SU-DHL-6 (cell line): Measurements from ENCODE around the gene PHGDH.

ENCODE experiments used
- H2AFZ ChIP-seq: fragments of 200-600 bp; sonication (generic); 2 replicates; pipeline ENCODE4 v1.6.1; 2014; ENCODE audit warnings: low read depth, mild to moderate bottlenecking, moderate library complexity, mixed read lengths, antibody characterized with exemption, low read length; ENCODE audit not compliant: severe bottlenecking
- H3F3A ChIP-seq: fragments of 200-600 bp; shearing (Covaris generic); 2 replicates; pipeline ENCODE4 v1.6.0; 2016; ENCODE audit warnings: antibody characterized with exemption, mild to moderate bottlenecking; ENCODE audit not compliant: insufficient read depth
- H3K27ac ChIP-seq: fragments of 200-600 bp; sonication (generic); 2 replicates; pipeline ENCODE4 v1.5.1; 2016; ENCODE audit warnings: low read depth, mild to moderate bottlenecking, low read length, moderate library complexity, mixed read lengths
- H3K27me3 ChIP-seq: fragments of 200-600 bp; sonication (generic), shearing (Covaris generic); 2 replicates; pipeline ENCODE4 v1.6.0; 2014; ENCODE audit warnings: mild to moderate bottlenecking, low read length
- H3K36me3 ChIP-seq: fragments of 200-600 bp; sonication (generic); 2 replicates; pipeline ENCODE4 v1.6.1; 2014; ENCODE audit warnings: mild to moderate bottlenecking, low read length, mixed read lengths
- H3K4me2 ChIP-seq: fragments of 300-600, 200-600 bp; shearing (Covaris generic), sonication (generic); 2 replicates; pipeline ENCODE4 v1.6.0; 2014; ENCODE audit warnings: low read length, low read depth, mild to moderate bottlenecking; ENCODE audit not compliant: poor library complexity, severe bottlenecking
- H3K4me3 ChIP-seq: fragments of 200-600 bp; sonication (generic); 2 replicates; pipeline ENCODE4 v1.5.1; 2014; ENCODE audit warnings: antibody characterized with exemption, low read length, mild to moderate bottlenecking, mixed read lengths; ENCODE audit not compliant: insufficient read depth, poor library complexity, severe bottlenecking
- H3K79me2 ChIP-seq: fragments of 200-600 bp; sonication (generic); 2 replicates; pipeline ENCODE4 v1.6.1; 2014; ENCODE audit warnings: mild to moderate bottlenecking, low read length, moderate library complexity; ENCODE audit not compliant: insufficient read depth
- H3K9ac ChIP-seq: fragments of 200-600 bp; sonication (generic); 2 replicates; pipeline ENCODE4 v1.7.0; 2014; ENCODE audit warnings: mild to moderate bottlenecking, low read length
- H3K9me2 ChIP-seq: fragments of 200-600 bp; sonication (generic); replicated peaks from 2 replicates; pipeline ENCODE4 v1.6.1; 2014; ENCODE audit warnings: low read length; ENCODE audit not compliant: insufficient read depth
- H3K9me3 ChIP-seq: fragments of 200-600 bp; sonication (generic); 2 replicates; pipeline ENCODE4 v1.6.1; 2014; ENCODE audit warnings: low read length, mixed read lengths; ENCODE audit not compliant: insufficient read depth
- H4K20me1 ChIP-seq: fragments of 200-600 bp; sonication (generic); 2 replicates; pipeline ENCODE4 v1.6.1; 2014; ENCODE audit warnings: low read depth, mild to moderate bottlenecking, antibody characterized with exemption, low read length, moderate library complexity, mixed read lengths
- EZH2phosphoT487 ChIP-seq: fragments of 200-600 bp; sonication (generic), shearing (Covaris generic); conservative IDR thresholded peaks from 2 replicates; pipeline ENCODE4 v1.6.1; 2018; ENCODE audit warnings: mild to moderate bottlenecking, antibody characterized with exemption, low read length, moderate library complexity, mixed read lengths
- TF ChIP-seq, protein P1 (sequence below): fragments of 200-600 bp; sonication (generic); IDR thresholded peaks from one replicate; pipeline ENCODE4 v1.5.1; 2017; ENCODE audit warnings: antibody characterized with exemption, mild to moderate bottlenecking, low read length, moderate library complexity; ENCODE audit not compliant: insufficient read depth, poor library complexity, severe bottlenecking

The PHGDH gene

GRCh38 chr1:119739150-119739549 lies 27.4 kb downstream of the PHGDH start:
- H3K4me2 ChIP-seq, result no peak overlapping the region
- H3K79me2 ChIP-seq, result no peaks in the 10 kb centered on the region
- H3K36me3 ChIP-seq, result peaks cover 3% of the 10 kb centered on the region; the same call in 1 of the 2 replicates
- H3K9me2 ChIP-seq, result no peaks in the 10 kb centered on the region
- no peak overlapping the region for H3K27ac ChIP-seq
- H3K9me3 ChIP-seq, result no peaks in the 10 kb centered on the region
- no peak for TF ChIP-seq EZH2phosphoT487
- TF ChIP-seq, protein P1, sequence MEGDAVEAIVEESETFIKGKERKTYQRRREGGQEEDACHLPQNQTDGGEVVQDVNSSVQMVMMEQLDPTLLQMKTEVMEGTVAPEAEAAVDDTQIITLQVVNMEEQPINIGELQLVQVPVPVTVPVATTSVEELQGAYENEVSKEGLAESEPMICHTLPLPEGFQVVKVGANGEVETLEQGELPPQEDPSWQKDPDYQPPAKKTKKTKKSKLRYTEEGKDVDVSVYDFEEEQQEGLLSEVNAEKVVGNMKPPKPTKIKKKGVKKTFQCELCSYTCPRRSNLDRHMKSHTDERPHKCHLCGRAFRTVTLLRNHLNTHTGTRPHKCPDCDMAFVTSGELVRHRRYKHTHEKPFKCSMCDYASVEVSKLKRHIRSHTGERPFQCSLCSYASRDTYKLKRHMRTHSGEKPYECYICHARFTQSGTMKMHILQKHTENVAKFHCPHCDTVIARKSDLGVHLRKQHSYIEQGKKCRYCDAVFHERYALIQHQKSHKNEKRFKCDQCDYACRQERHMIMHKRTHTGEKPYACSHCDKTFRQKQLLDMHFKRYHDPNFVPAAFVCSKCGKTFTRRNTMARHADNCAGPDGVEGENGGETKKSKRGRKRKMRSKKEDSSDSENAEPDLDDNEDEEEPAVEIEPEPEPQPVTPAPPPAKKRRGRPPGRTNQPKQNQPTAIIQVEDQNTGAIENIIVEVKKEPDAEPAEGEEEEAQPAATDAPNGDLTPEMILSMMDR, result no peak
- H3K27me3 ChIP-seq, result no peaks in the 10 kb centered on the region
- H4K20me1 ChIP-seq, result no peaks in the 10 kb centered on the region
- 0 out of 2 replicates have a peak, but pooled peaks cover 6% of the 10 kb centered on the region for H3F3A ChIP-seq
- no peak overlapping the region for H2AFZ ChIP-seq
- no peak overlapping the region for H3K4me3 ChIP-seq
- H3K9ac ChIP-seq, result no peak overlapping the region

DNA sequence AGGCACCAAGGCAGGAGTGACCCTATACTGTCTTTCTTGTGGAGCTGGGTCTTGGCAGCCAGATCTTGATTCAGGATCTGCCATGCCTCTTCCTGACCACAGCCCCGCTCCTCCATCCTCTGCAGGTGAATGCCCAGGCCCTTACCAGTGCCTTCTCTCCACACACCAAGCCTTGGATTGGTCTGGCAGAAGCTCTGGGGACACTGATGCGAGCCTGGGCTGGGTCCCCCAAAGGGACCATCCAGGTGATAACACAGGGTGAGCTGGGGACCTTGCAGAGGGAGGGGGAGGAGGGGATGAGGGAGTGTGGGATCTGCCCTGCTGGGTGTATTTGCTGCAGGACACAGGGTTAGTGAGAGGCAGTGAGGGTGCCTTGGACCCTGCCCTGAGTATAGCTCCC lies 28.5 kb downstream of the PHGDH start:
- Histone ChIP-seq H3K27me3 (no peaks in the 10 kb centered on the region), H3F3A (0 out of 2 replicates have a peak, but pooled peaks cover 8% of the 10 kb centered on the region), H3K9ac (no peak overlapping the region), H4K20me1 (no peaks in the 10 kb centered on the region), H3K9me2 (no peaks in the 10 kb centered on the region), H3K27ac (no peak overlapping the region), H3K36me3 (peaks cover 3% of the 10 kb centered on the region; the same call in 1 of the 2 replicates), H3K9me3 (no peaks in the 10 kb centered on the region), H3K4me3 (no peak overlapping the region), H3K4me2 (no peak overlapping the region), H2AFZ (no peak overlapping the region), H3K79me2 (no peaks in the 10 kb centered on the region)
- TF ChIP-seq, protein P1, result no peak
- no peak for TF ChIP-seq EZH2phosphoT487

DNA sequence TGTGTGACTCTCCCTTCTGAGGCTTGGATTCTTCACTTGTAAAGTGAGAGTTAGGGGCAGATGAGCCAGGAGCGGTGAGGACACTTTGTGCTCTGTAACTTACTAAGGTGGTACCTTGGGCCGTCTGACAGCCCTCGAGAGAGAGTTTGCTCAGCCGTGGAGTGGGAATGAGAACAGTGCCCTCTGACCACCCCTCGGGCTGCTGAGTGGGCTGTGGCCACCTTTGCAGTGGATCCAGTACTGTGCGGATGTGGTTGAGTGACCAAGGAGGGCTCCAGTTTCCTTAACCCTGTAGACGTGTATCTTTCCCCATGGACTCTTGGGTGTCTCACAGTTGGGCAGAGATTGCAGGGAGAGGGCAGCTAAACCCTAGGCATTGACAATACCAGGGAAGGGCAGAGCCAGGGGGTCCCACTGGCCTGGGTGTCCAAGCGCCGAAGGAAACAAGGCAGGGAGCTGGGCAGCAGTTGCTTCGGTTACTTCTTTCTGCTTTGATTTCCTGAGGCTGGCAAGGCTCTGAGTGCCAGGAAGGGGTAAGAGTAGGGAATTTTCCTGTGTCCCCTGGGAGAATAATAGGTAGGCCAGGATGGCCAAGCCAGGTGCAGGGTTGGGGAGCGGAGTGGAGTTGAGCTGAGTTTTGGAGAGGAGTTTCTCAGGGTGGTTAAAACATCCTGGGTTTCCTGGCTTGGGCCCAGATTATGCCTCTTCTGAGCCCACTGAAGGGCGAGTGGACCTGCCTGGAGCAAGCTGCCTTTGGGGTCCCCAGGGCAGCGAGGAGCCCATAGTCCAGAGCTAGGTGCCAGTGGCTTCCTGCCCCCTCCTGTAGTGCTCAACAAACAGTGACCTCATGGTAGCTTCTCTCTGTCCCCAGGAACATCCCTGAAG lies 29.4 kb downstream of the PHGDH start:
- Histone ChIP-seq H3K36me3 (peaks cover 2% of the 10 kb centered on the region; the same call in 1 of the 2 replicates), H3K9me3 (no peaks in the 10 kb centered on the region), H3K27ac (no peak overlapping the region), H3K4me2 (no peak overlapping the region), H4K20me1 (no peaks in the 10 kb centered on the region), H3K79me2 (no peaks in the 10 kb centered on the region), H3K9ac (no peak overlapping the region), H3K4me3 (no peak overlapping the region), H3F3A (0 out of 2 replicates have a peak, but pooled peaks cover 8% of the 10 kb centered on the region), H3K9me2 (no peaks in the 10 kb centered on the region), H2AFZ (no peak overlapping the region), H3K27me3 (no peaks in the 10 kb centered on the region)
- TF ChIP-seq, protein P1, result no peak
- TF ChIP-seq EZH2phosphoT487, result no peak
